HG03558 (cell line): ENCODE data around the gene CACNB1.
"Not testable (repeated sequence)": the region's sequence is repeated elsewhere in the genome, so short reads cannot be mapped to it uniquely, and the experiment has no call there.

Experiments
- ATAC-seq: cut with Tn5 transposase; IDR thresholded peaks from one replicate; pipeline ENCODE4 v1.9.1; 2021; ENCODE audit warnings: moderate number of reproducible peaks; ENCODE audit not compliant: unreplicated experiment; ENCODE audit errors: extremely low read depth

The CACNB1 gene

DNA sequence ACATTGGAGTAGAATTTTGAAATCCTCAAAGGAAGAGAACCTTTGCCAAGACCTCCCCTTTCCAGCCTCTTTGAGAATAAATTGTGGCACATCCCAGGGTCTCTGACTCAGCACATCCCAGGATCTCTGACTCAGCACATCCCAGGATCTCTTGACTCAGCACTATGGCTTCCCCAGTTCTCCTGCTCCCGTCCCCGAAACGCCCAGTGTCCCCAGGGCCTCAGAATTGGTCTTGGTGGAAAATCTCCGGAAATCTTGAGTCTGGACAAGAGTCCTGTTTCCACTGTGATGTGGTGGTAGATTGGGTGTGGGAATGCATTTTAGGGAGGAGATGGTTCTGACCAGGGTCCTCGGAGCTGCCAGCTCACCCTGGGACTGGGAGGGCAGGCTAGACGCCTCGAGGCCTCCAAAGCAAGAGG lies 65.3 kb downstream of the CACNB1 start:
- ATAC-seq = no peak

DNA sequence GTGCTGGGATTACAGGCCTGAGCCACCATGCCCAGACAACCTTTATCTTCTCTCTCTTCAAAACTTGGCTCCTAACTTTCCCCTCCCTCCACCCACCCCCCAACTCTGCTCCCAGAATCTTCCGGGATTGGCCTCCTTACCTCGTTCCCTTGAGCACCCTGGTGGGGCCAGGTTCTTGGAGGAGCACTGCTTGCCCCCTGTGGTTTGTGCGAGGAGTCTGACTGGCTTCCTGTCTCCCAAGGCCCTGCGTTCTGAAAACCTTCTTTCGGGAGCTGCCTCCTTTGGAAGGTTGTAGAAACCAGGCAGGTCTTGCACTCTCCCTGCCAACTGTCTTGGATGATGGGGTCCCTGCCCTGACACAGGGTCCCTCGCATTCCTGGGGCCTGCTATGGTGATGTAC lies 65.9 kb downstream of the CACNB1 start:
- no peak for ATAC-seq

GRCh38 chr17:39130205-39130604 lies 67.3 kb downstream of the CACNB1 start:
- ATAC-seq = no peak

GRCh38 chr17:39129544-39129943 lies 67.9 kb downstream of the CACNB1 start:
- ATAC-seq = not testable (repeated sequence)

GRCh38 chr17:39126436-39126835 lies 71.0 kb downstream of the CACNB1 start:
- ATAC-seq = no peak

GRCh38 chr17:39125143-39125875 lies 72.2 kb downstream of the CACNB1 start:
- ATAC-seq = no peak

- no peak for ATAC-seq
Observed at GRCh38 chr17:39123627-39124026, 73.8 kb downstream of the CACNB1 start.
